ENCODE data around the gene ACSM5. TPM values are rescaled to one million over a fixed set of nuclear protein-coding genes. Genes with fewer than 3 reads are reported as not detected.

The ACSM5 gene
- polyA plus RNA-seq, 1 donor (not counting 4 experiments of a cell fraction or from before 2014, with no cell fraction given) = not detected

GRCh38 chr16:20395946-20396345 is 13.4 kb upstream of the ACSM5 start:
- Histone ChIP-seq H2AFZ (ENCODE audit: control insufficient read depth, low read length) (no peak overlapping the region), H3K4me3 (ENCODE audit: control insufficient read depth in 2 of 3, extremely low read depth in 1 of 3, insufficient read depth in 2 of 3, low read depth in 1 of 3, low read length in 3 of 3) (no peak overlapping the region), H3K27me3 (ENCODE audit: control insufficient read depth, extremely low read depth, insufficient read depth, low read length) (no peaks in the 10 kb centered on the region), H4K20me1 (ENCODE audit: control insufficient read depth, extremely low read depth, insufficient read depth, low read length) (no peaks in the 10 kb centered on the region), H3K9me1 (ENCODE audit: control insufficient read depth, extremely low read depth, insufficient read depth, low read length) (no peaks in the 10 kb centered on the region), H3K4me1 (ENCODE audit: control insufficient read depth, extremely low read depth, insufficient read depth, low read length) (no peaks in the 10 kb centered on the region), H3K9ac (ENCODE audit: control insufficient read depth, extremely low read depth, insufficient read depth, low read length) (no peak overlapping the region), H3K4me2 (ENCODE audit: control insufficient read depth, extremely low read depth, insufficient read depth, low read depth, low read length) (no peak overlapping the region), H3K9me3 (ENCODE audit: control insufficient read depth, low read depth, low read length) (no peaks in the 10 kb centered on the region), H3K27ac (ENCODE audit: control insufficient read depth, insufficient read depth, low read length) (no peak overlapping the region), H3K36me3 (ENCODE audit: control insufficient read depth in 2 of 2, extremely low read depth in 1 of 2, insufficient read depth in 2 of 2, low read length in 2 of 2) (no peaks in the 10 kb centered on the region), H3K79me2 (ENCODE audit: control insufficient read depth, insufficient read depth, low read length) (no peaks in the 10 kb centered on the region)
- DNase-seq (ENCODE audit: low read depth, low spot score) (no peak), FAIRE-seq (no peak)
- dilution Hi-C loops (cut with MboI; ENCODE audit: extremely low pct_ligation_motif_present, low sequenced_read_pairs) = no loop called here
- TF ChIP-seq, protein P1, sequence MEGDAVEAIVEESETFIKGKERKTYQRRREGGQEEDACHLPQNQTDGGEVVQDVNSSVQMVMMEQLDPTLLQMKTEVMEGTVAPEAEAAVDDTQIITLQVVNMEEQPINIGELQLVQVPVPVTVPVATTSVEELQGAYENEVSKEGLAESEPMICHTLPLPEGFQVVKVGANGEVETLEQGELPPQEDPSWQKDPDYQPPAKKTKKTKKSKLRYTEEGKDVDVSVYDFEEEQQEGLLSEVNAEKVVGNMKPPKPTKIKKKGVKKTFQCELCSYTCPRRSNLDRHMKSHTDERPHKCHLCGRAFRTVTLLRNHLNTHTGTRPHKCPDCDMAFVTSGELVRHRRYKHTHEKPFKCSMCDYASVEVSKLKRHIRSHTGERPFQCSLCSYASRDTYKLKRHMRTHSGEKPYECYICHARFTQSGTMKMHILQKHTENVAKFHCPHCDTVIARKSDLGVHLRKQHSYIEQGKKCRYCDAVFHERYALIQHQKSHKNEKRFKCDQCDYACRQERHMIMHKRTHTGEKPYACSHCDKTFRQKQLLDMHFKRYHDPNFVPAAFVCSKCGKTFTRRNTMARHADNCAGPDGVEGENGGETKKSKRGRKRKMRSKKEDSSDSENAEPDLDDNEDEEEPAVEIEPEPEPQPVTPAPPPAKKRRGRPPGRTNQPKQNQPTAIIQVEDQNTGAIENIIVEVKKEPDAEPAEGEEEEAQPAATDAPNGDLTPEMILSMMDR (optimal IDR thresholded peaks at IDR 0.05 in 1 of 3, IDR thresholded peaks at IDR 0.05 in 1 of 3, conservative IDR thresholded peaks at IDR 0.05 in 1 of 3; ENCODE audit: extremely low read depth in 1 of 3, insufficient read depth in 2 of 3, low read length in 3 of 3) = no peak
- no peak for TF ChIP-seq EZH2 (IDR thresholded peaks at IDR 0.05; ENCODE audit: low read length)

GRCh38 chr16:20396846-20397467 is 12.4 kb upstream of the ACSM5 start:
- no peaks in the 10 kb centered on the region for H3K79me2 ChIP-seq (ENCODE audit: control insufficient read depth, insufficient read depth, low read length)
- H2AFZ ChIP-seq (ENCODE audit: control insufficient read depth, low read length) = no peak overlapping the region
- H3K9me3 ChIP-seq (ENCODE audit: control insufficient read depth, low read depth, low read length) = no peaks in the 10 kb centered on the region
- H3K4me2 ChIP-seq (ENCODE audit: control insufficient read depth, extremely low read depth, insufficient read depth, low read depth, low read length) = no peak overlapping the region
- H3K9ac ChIP-seq (ENCODE audit: control insufficient read depth, extremely low read depth, insufficient read depth, low read length) = no peak overlapping the region
- H3K36me3 ChIP-seq (ENCODE audit: control insufficient read depth in 2 of 2, extremely low read depth in 1 of 2, insufficient read depth in 2 of 2, low read length in 2 of 2) = no peaks in the 10 kb centered on the region
- H3K27ac ChIP-seq (ENCODE audit: control insufficient read depth, insufficient read depth, low read length) = no peak overlapping the region
- FAIRE-seq (no peak), DNase-seq (ENCODE audit: low read depth, low spot score) (no peak)
- no peaks in the 10 kb centered on the region for H4K20me1 ChIP-seq (ENCODE audit: control insufficient read depth, extremely low read depth, insufficient read depth, low read length)
- no peaks in the 10 kb centered on the region for H3K27me3 ChIP-seq (ENCODE audit: control insufficient read depth, extremely low read depth, insufficient read depth, low read length)
- dilution Hi-C loops (cut with MboI; ENCODE audit: extremely low pct_ligation_motif_present, low sequenced_read_pairs) = no loop called here
- H3K4me3 ChIP-seq (ENCODE audit: control insufficient read depth in 2 of 3, extremely low read depth in 1 of 3, insufficient read depth in 2 of 3, low read depth in 1 of 3, low read length in 3 of 3) = no peak overlapping the region
- H3K4me1 ChIP-seq (ENCODE audit: control insufficient read depth, extremely low read depth, insufficient read depth, low read length) = no peaks in the 10 kb centered on the region
- no peak for TF ChIP-seq EZH2 (IDR thresholded peaks at IDR 0.05; ENCODE audit: low read length)
- TF ChIP-seq, protein P1 (optimal IDR thresholded peaks at IDR 0.05 in 1 of 3, IDR thresholded peaks at IDR 0.05 in 1 of 3, conservative IDR thresholded peaks at IDR 0.05 in 1 of 3; ENCODE audit: extremely low read depth in 1 of 3, insufficient read depth in 2 of 3, low read length in 3 of 3) = no peak
- H3K9me1 ChIP-seq (ENCODE audit: control insufficient read depth, extremely low read depth, insufficient read depth, low read length) = no peaks in the 10 kb centered on the region

Measured in keratinocyte (primary cell).